GM12878 (cell line): Measurements from ENCODE around the gene GABBR1. TPM values are rescaled to one million over a fixed set of nuclear protein-coding genes. Genes with fewer than 3 reads are reported as not detected.

ENCODE experiments used
- ATAC-seq: fragments of 200-7000 bp; cut with Tn5 transposase; 3 replicates; pipeline ENCODE4 v1.9.1; 2020; ENCODE audit warnings: mild to moderate bottlenecking, moderate library complexity
- BruUV-seq: library from RNA; stranded (reverse); fragments of 400-500 nt; replicated peaks from 2 replicates; lab custom pipeline; 2021; lab: Mats Ljungman, UMichigan
- CTCF ChIA-PET: fragments of 300-600 bp; sonication (Branson Sonifier 250); formaldehyde crosslinking; extraction: SDS; loops from one replicate; lab custom pipeline; 2021; ENCODE audit warnings: inconsistent platforms; lab: Yijun Ruan, JAX
- POLR2A ChIA-PET: fragments of 350-600 bp; formaldehyde crosslinking; extraction: SDS; loops from one replicate; lab custom pipeline; 2021; ENCODE audit warnings: inconsistent platforms; lab: Charles Lee
- RAD21 ChIA-PET: fragments of 300-600 bp; sonication (Branson Sonifier 250); formaldehyde crosslinking; loops from one replicate; lab custom pipeline; 2023; ENCODE audit warnings: antibody characterized with exemption; ENCODE audit not compliant: unreplicated experiment; lab: Charles Lee
- SMC1A ChIA-PET: fragments of 300-600 bp; sonication (Branson Sonifier 250); formaldehyde crosslinking; loops from one replicate; lab custom pipeline; 2023; ENCODE audit not compliant: unreplicated experiment, uncharacterized antibody; lab: Charles Lee
- DNase-seq: peaks from one replicate; pipeline ENCODE4 v3.0.0-alpha.2; 2011; ENCODE audit warnings: low read depth, low spot score
- FAIRE-seq: peaks from 3 replicates; lab custom pipeline; 2011; peaks lifted over from hg19 to GRCh38; lab: Jason Lieb, UNC
- H2AFZ ChIP-seq: 2 replicates; pipeline ENCODE4 v1.6.0; 2011; ENCODE audit warnings: low read depth, low read length, control low read depth; ENCODE audit not compliant: control insufficient read depth
- H3K27ac ChIP-seq: 2 replicates; pipeline ENCODE4 v1.5.1; 2011; ENCODE audit warnings: control low read depth; ENCODE audit not compliant: control insufficient read depth, insufficient read depth
- H3K27me3 ChIP-seq, 2 experiments: replicated peaks in 1 of 2; 2 replicates each; pipeline versions ENCODE4 v1.6.0 to v1.6.1; 2011; ENCODE audit warnings: low read length in 1 of 2; ENCODE audit not compliant: control insufficient read depth in 2 of 2, insufficient read depth in 2 of 2
- H3K36me3 ChIP-seq, 2 experiments: 2 replicates each; pipeline ENCODE4 v1.5.1; 2011; ENCODE audit warnings: low read length in 1 of 2; ENCODE audit not compliant: control insufficient read depth in 2 of 2, insufficient read depth in 2 of 2
- H3K4me1 ChIP-seq: 2 replicates; pipeline ENCODE4 v1.6.1; 2011; ENCODE audit warnings: mild to moderate bottlenecking, low read length, moderate library complexity, mixed read lengths; ENCODE audit not compliant: control insufficient read depth, insufficient read depth
- H3K4me2 ChIP-seq: 2 replicates; pipeline ENCODE4 v1.6.0; 2011; ENCODE audit warnings: control low read depth; ENCODE audit not compliant: control insufficient read depth, insufficient read depth
- H3K4me3 ChIP-seq: fragments of 200-600 bp; sonication (generic); 2 replicates; pipeline ENCODE4 v1.5.1; 2016
- H3K79me2 ChIP-seq: 2 replicates; pipeline ENCODE4 v1.6.0; 2011; ENCODE audit warnings: low read length; ENCODE audit not compliant: control insufficient read depth, insufficient read depth
- H3K9ac ChIP-seq: 2 replicates; pipeline ENCODE4 v1.8.0; 2011; ENCODE audit warnings: low read length, control low read depth, mixed read lengths; ENCODE audit not compliant: control insufficient read depth, insufficient read depth
- H3K9me3 ChIP-seq: replicated peaks from 3 replicates; pipeline ENCODE4 v1.5.1; 2011; ENCODE audit warnings: mild to moderate bottlenecking, low read length; ENCODE audit not compliant: control insufficient read depth, insufficient read depth
- H4K20me1 ChIP-seq: 2 replicates; pipeline ENCODE4 v1.6.0; 2011; ENCODE audit not compliant: control insufficient read depth, insufficient read depth
- CHD1 ChIP-seq: IDR thresholded peaks from 2 replicates; pipeline ENCODE4 v1.6.1; 2012; ENCODE audit warnings: low read depth, low read length, improper control_type of control experiment
- FOS ChIP-seq: IDR thresholded peaks from 3 replicates; pipeline ENCODE4 v1.6.1; 2011; ENCODE audit warnings: borderline replicate concordance; ENCODE audit not compliant: insufficient read length; ENCODE audit errors: extremely low read depth
- KAT2A ChIP-seq: conservative IDR thresholded peaks from 2 replicates; pipeline ENCODE4 v1.6.1; 2011; ENCODE audit warnings: low read depth, low read length; ENCODE audit not compliant: control insufficient read depth
- KLF5 ChIP-seq: fragments of 450-650 bp; IDR thresholded peaks from 2 replicates; pipeline ENCODE4 v1.6.1; 2014; ENCODE audit warnings: mild to moderate bottlenecking; ENCODE audit not compliant: partially characterized antibody
- MEF2A ChIP-seq: IDR thresholded peaks from 2 replicates; pipeline ENCODE4 v1.6.1; 2011; ENCODE audit warnings: low read depth, mild to moderate bottlenecking, low read length, moderate library complexity; ENCODE audit not compliant: insufficient read depth
- POLR2A ChIP-seq: IDR thresholded peaks from 2 replicates; pipeline ENCODE4 v1.6.1; 2011; ENCODE audit warnings: low read depth, mild to moderate bottlenecking, low read length
- RBBP5 ChIP-seq: fragments of 200-600 bp; sonication (generic); conservative IDR thresholded peaks from 2 replicates; pipeline ENCODE4 v1.6.1; 2016
- RCOR1 ChIP-seq: conservative IDR thresholded peaks from 2 replicates; pipeline ENCODE4 v1.6.1; 2012; ENCODE audit warnings: low read depth, low read length, improper control_type of control experiment
- SIX5 ChIP-seq: IDR thresholded peaks from 2 replicates; pipeline ENCODE4 v1.6.1; 2011; ENCODE audit warnings: mild to moderate bottlenecking, low read depth, low read length, moderate library complexity; ENCODE audit not compliant: severe bottlenecking
- SP1 ChIP-seq: IDR thresholded peaks from one replicate; pipeline ENCODE4 v1.6.1; 2011; ENCODE audit warnings: low read depth, low read length
- WGBS: methylation state at CpG from one replicate; pipeline ENCODE4 v1.1.6; 2016; ENCODE audit warnings: low lambda C conversion rate; ENCODE audit not compliant: insufficient replicate concordance, insufficient coverage; ENCODE audit errors: missing lambda C conversion rate; 5-methylcytosine and 5-hydroxymethylcytosine counted together
- in situ Hi-C: fragments of 300-500 bp; cut with MboI; formaldehyde crosslinking; loops from 9 replicates; pipeline ENCODE4 v1.14.3; 2018; ENCODE audit warnings: mixed read lengths
- intact Hi-C: fragments of 100-400 bp; cut with micrococcal nuclease; formaldehyde crosslinking; loops from one replicate; pipeline ENCODE4 v1.14.2; 2022; ENCODE audit not compliant: unreplicated experiment
- polyA plus RNA-seq, 11 experiments: library from polyadenylated mRNA; depleted of rRNA in 4 of 11; unstranded in 6 of 11; stranded (reverse) in 5 of 11; fragments of >200 nt; fragmentation: Nextera tagmentation in 4 of 11; fragmentation: Illumina TruSeq in 1 of 11; extraction: Ambion mirVana in 4 of 11; extraction: Trizol in 1 of 11; gene quantifications; 1 replicate in 1 of 11; 2 replicates in 10 of 11; pipeline versions ENCODE4 v1.2.1 to v1.2.3, GENCODE V29; 2011 to 2016; ENCODE audit warnings: inconsistent platforms in 2 of 11, missing spikeins in 2 of 11, low read depth in 1 of 11
- total RNA-seq, 4 experiments: library from RNA; depleted of rRNA in 3 of 4; stranded (reverse); fragments of >200 nt in 3 of 4; fragmentation: Illumina TruSeq in 1 of 4; extraction: Trizol in 1 of 4; gene quantifications; 2 replicates each; pipeline versions ENCODE4 v1.2.1 to v1.2.3, GENCODE V29; 2013 to 2021
- TF ChIP-seq, protein P1 (sequence below): IDR thresholded peaks from 2 replicates; pipeline ENCODE4 v1.6.1; 2012; ENCODE audit warnings: improper control_type of control experiment, low read depth, low read length; ENCODE audit not compliant: insufficient replicate concordance
- TF ChIP-seq, protein P2 (sequence below): IDR thresholded peaks from 2 replicates; pipeline ENCODE4 v1.6.1; 2011; ENCODE audit warnings: low read depth, mild to moderate bottlenecking, low read length, moderate library complexity, borderline replicate concordance; ENCODE audit errors: extremely low read depth
- TF ChIP-seq, protein P3 (sequence below), 3 experiments: IDR thresholded peaks in 2 of 3; conservative IDR thresholded peaks in 1 of 3; 2 replicates each; pipeline ENCODE4 v1.5.1; 2011; ENCODE audit warnings: low read depth in 3 of 3, low read length in 3 of 3, mild to moderate bottlenecking in 3 of 3, control low read depth in 2 of 3, moderate library complexity in 2 of 3, inconsistent platforms in 1 of 3, mixed read lengths in 1 of 3; ENCODE audit not compliant: control insufficient read depth in 2 of 3, insufficient read depth in 1 of 3; ENCODE audit errors: extremely low read depth in 1 of 3
- TF ChIP-seq, protein P4 (sequence below): fragments of 450-650 bp; IDR thresholded peaks from 2 replicates; pipeline ENCODE4 v1.6.1; 2014; ENCODE audit warnings: mild to moderate bottlenecking

GABBR1 gene
- total and polyA plus RNA-seq, 10 of the 15 experiments (the other 5 are each of a cell fraction or from before 2014, with no cell fraction given), result 0.11 to 5.2 (median 1.0) TPM

DNA sequence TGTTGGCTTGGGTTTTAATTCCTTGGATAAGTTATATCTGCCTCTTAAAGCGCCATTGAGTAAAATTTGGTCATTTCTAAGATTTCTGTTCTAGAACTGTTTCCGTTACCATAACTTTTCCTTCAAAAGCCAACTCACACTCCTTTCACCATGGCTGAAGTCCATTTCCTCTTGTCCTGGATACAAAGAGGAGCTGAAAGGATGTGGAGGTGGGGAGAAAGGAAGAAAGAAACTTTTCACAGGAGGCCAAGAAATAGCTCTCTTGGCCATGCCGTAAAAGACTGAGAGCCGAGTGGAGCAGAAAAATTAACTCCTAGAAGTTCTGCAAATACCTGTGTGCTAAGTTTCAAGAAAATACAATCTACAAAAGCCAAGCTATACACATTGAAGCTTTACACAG lies 21.6 kb downstream of the GABBR1 start (continued):
- TF ChIP-seq, protein P1, sequence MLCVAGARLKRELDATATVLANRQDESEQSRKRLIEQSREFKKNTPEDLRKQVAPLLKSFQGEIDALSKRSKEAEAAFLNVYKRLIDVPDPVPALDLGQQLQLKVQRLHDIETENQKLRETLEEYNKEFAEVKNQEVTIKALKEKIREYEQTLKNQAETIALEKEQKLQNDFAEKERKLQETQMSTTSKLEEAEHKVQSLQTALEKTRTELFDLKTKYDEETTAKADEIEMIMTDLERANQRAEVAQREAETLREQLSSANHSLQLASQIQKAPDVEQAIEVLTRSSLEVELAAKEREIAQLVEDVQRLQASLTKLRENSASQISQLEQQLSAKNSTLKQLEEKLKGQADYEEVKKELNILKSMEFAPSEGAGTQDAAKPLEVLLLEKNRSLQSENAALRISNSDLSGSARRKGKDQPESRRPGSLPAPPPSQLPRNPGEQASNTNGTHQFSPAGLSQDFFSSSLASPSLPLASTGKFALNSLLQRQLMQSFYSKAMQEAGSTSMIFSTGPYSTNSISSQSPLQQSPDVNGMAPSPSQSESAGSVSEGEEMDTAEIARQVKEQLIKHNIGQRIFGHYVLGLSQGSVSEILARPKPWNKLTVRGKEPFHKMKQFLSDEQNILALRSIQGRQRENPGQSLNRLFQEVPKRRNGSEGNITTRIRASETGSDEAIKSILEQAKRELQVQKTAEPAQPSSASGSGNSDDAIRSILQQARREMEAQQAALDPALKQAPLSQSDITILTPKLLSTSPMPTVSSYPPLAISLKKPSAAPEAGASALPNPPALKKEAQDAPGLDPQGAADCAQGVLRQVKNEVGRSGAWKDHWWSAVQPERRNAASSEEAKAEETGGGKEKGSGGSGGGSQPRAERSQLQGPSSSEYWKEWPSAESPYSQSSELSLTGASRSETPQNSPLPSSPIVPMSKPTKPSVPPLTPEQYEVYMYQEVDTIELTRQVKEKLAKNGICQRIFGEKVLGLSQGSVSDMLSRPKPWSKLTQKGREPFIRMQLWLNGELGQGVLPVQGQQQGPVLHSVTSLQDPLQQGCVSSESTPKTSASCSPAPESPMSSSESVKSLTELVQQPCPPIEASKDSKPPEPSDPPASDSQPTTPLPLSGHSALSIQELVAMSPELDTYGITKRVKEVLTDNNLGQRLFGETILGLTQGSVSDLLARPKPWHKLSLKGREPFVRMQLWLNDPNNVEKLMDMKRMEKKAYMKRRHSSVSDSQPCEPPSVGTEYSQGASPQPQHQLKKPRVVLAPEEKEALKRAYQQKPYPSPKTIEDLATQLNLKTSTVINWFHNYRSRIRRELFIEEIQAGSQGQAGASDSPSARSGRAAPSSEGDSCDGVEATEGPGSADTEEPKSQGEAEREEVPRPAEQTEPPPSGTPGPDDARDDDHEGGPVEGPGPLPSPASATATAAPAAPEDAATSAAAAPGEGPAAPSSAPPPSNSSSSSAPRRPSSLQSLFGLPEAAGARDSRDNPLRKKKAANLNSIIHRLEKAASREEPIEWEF, result no peak
- TF ChIP-seq RBBP5, result no peak
- TF ChIP-seq POLR2A, result no peak
- no peak for TF ChIP-seq FOS

DNA sequence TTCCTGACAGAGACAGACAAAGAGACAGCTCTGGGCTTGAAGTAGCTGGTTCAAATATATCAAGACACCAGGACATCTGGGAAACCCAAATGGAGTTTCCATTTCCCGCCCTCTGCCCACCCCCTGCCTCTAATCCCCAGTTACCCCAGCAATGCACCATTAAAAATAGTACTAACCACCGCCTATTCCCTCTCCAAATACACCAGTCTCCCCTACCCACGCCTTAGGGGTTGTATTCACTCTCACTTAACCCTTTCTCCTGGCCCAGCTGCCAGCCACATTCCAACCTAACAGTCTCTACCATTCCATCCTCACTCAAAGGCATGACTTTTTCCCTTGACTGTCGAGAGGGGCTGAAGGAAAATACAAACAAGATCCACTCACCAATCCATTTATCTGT lies 22.4 kb downstream of the GABBR1 start:
- RAD21 ChIA-PET, result no interaction called here
- Histone ChIP-seq H2AFZ (no peak overlapping the region), H4K20me1 (no peaks in the 10 kb centered on the region), H3K27me3 (no peaks in the 10 kb centered on the region), H3K79me2 (no peaks in the 10 kb centered on the region), H3K4me2 (no peak overlapping the region), H3K27ac (no peak overlapping the region), H3K4me1 (no peaks in the 10 kb centered on the region), H3K9ac (no peak overlapping the region), H3K36me3 (no peaks in the 10 kb centered on the region), H3K9me3 (no peaks in the 10 kb centered on the region), H3K4me3 (no peak overlapping the region)
- POLR2A ChIA-PET, result no interaction called here
- CTCF ChIA-PET, result no interaction called here
- no TSS peak for BruUV-seq
- ATAC-seq (no peak), DNase-seq (no peak), FAIRE-seq (no peak)
- WGBS, result 33% methylated on average over 4 of the region's 4 CpGs
- intact Hi-C loops, result no loop called here
- SMC1A ChIA-PET, result no interaction called here
- in situ Hi-C loops, result no loop called here
- no peak for TF ChIP-seq SP1
- no peak for TF ChIP-seq RCOR1
- TF ChIP-seq, protein P2, sequence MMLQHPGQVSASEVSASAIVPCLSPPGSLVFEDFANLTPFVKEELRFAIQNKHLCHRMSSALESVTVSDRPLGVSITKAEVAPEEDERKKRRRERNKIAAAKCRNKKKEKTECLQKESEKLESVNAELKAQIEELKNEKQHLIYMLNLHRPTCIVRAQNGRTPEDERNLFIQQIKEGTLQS, result no peak
- TF ChIP-seq, protein P3, sequence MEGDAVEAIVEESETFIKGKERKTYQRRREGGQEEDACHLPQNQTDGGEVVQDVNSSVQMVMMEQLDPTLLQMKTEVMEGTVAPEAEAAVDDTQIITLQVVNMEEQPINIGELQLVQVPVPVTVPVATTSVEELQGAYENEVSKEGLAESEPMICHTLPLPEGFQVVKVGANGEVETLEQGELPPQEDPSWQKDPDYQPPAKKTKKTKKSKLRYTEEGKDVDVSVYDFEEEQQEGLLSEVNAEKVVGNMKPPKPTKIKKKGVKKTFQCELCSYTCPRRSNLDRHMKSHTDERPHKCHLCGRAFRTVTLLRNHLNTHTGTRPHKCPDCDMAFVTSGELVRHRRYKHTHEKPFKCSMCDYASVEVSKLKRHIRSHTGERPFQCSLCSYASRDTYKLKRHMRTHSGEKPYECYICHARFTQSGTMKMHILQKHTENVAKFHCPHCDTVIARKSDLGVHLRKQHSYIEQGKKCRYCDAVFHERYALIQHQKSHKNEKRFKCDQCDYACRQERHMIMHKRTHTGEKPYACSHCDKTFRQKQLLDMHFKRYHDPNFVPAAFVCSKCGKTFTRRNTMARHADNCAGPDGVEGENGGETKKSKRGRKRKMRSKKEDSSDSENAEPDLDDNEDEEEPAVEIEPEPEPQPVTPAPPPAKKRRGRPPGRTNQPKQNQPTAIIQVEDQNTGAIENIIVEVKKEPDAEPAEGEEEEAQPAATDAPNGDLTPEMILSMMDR (IDR thresholded peaks at IDR 0.05 in 2 of 3, conservative IDR thresholded peaks at IDR 0.05 in 1 of 3; ENCODE audit: control insufficient read depth in 2 of 3, extremely low read depth in 1 of 3, insufficient read depth in 1 of 3, low read depth in 3 of 3, low read length in 3 of 3), result no peak
- TF ChIP-seq, protein P4, sequence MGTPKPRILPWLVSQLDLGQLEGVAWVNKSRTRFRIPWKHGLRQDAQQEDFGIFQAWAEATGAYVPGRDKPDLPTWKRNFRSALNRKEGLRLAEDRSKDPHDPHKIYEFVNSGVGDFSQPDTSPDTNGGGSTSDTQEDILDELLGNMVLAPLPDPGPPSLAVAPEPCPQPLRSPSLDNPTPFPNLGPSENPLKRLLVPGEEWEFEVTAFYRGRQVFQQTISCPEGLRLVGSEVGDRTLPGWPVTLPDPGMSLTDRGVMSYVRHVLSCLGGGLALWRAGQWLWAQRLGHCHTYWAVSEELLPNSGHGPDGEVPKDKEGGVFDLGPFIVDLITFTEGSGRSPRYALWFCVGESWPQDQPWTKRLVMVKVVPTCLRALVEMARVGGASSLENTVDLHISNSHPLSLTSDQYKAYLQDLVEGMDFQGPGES, result no peak
- no peak for TF ChIP-seq CHD1
- TF ChIP-seq MEF2A, result no peak
- no peak for TF ChIP-seq KAT2A
- TF ChIP-seq SIX5, result no peak
- TF ChIP-seq KLF5, result no peak
